Lower leg skin (tissue), 4 donors: ENCODE results near the gene KLHL7. TPM values are rescaled to one million over a fixed set of nuclear protein-coding genes. Genes with fewer than 3 reads are reported as not detected.

Experiments used
- DNase-seq, 2 donors: peaks; one replicate each; pipeline ENCODE4 v3.0.0-alpha.2; 2019; ENCODE audit warnings: low spot score in 2 of 2
- H3K4me3 ChIP-seq: fragments of 200-600 bp; sonication (generic); 2 replicates; pipeline ENCODE4 v1.5.1; 2017; ENCODE audit warnings: mild to moderate bottlenecking, low read depth; ENCODE audit not compliant: poor library complexity, severe bottlenecking
- CTCF ChIP-seq, 3 donors: fragments of 450-650 bp; IDR thresholded peaks; one replicate each; pipeline ENCODE4 v1.5.1; 2016; ENCODE audit warnings: antibody characterized with exemption in 3 of 3, mild to moderate bottlenecking in 3 of 3, moderate library complexity in 2 of 3
- POLR2A ChIP-seq, 2 donors: fragments of 450-650 bp; IDR thresholded peaks; one replicate each; pipeline ENCODE4 v1.6.1; 2016 to 2017; ENCODE audit warnings: antibody characterized with exemption in 2 of 2, mild to moderate bottlenecking in 1 of 2, moderate library complexity in 1 of 2
- WGBS, 2 donors: methylation state at CpG; one replicate each; pipeline ENCODE4 v1.1.5; 2018; 5-methylcytosine and 5-hydroxymethylcytosine counted together
- intact Hi-C: fragments of 100-400 bp; cut with DNase I; formaldehyde crosslinking; loops from one replicate; pipeline ENCODE4 v1.15.0; 2023; ENCODE audit warnings: low total_unique reads
- total RNA-seq, 4 donors: library from RNA; depleted of rRNA; stranded (reverse); fragments of >200 nt; gene quantifications; one replicate each; pipeline ENCODE4 v1.1.0, GENCODE V29; 2016

The KLHL7 gene
- total RNA-seq, 4 donors from 2014 or later: 32.1 to 37.1 (median 34.4) TPM

DNA sequence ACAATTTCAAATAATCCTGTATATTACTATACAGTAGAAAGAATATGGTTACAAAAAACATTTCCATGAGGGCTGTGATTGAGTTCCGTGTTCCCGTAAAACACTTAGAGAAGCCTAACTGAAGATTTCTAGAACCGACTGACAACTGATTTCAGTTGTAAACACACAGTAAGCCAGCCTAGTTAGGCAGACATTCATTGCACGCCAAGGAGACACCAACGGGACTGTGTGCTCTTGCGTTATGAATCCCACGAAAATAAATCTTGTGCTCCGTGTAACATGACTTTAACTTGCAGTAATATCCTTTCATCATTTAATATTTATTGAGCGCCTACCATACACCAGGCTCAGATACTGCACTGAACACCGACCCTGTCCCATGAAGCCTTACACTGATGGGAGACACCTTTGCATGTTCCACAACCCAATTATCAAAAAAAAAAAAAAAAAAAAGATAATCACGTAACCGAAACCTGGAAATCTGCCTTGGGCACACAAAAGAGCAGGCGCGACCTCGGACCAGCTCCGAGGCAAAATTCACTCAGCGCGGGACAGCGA lies 420 bp upstream of the KLHL7 start:
- intact Hi-C loops: no loop called here
- TF ChIP-seq POLR2A (IDR thresholded peaks at IDR 0.05) (no peak), CTCF (IDR thresholded peaks at IDR 0.05) (no peak)
- peak overlapping the region; percentile 27 for H3K4me3 ChIP-seq
- 0 to 1% methylated on average over 19 of the region's 19 CpGs for WGBS, 2 donors
- no peak for DNase-seq

DNA sequence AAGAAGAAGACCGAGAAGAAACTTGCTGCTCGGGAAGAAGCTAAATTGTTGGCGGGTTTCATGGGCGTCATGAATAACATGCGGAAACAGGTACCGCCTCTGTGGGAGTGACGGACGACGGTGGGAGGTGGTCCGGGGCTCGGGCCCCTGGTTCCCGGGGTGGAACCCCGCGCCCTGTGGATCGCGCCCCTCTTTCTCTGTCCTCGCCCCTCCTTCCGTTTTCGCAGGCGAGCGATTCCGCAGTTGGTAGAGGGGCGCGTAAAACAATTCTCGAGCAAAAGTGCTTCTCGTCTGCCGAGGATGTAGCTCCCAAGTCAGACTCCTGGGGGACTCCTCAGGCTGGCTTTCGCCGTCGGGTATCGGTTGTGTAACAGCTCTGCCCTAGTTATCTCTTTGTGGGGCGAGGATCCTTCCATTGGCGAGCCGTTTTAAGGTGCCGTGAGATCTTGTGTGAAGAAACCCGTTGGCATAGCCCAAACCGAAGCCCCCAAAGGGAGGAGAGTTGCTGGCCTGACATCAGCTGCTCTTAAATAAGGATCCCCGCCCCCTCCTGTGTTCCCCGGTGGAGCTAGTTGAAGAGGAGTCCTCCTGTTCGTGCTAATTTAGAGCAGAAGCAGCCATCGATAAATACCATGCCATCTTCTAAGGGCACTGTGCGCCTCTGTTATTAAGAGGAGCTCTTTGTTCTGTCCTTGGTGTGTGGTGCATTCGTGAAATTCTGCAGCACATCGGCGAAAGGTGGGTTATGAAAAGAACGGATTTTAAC lies 655 bp downstream of the KLHL7 start:
- DNase-seq: peak; percentile 31 to 87
- intact Hi-C loops: no loop called here
- H3K4me3 ChIP-seq: peak overlapping the region; percentile 94
- TF ChIP-seq POLR2A (IDR thresholded peaks at IDR 0.05) (no peak), CTCF (IDR thresholded peaks at IDR 0.05) (no peak)
- WGBS, 2 donors: 0 to 1% methylated on average over 46 of the region's 46 CpGs

- whole genome bisulfite sequencing, 2 donors: 15 to 22% methylated on average over 9 of the region's 9 CpGs
- no peak for TF ChIP-seq POLR2A (IDR thresholded peaks at IDR 0.05)
- no peak for TF ChIP-seq CTCF (IDR thresholded peaks at IDR 0.05)
- DNase-seq: no peak
- intact Hi-C loops: no loop called here
- peak overlapping the region; percentile 94 for H3K4me3 ChIP-seq
Measured at GRCh38 chr7:23106823-23107663, 1.5 kb downstream of the KLHL7 start.

GRCh38 chr7:23107781-23108180 lies 2.2 kb downstream of the KLHL7 start:
- intact Hi-C loops: no loop called here
- TF ChIP-seq CTCF (IDR thresholded peaks at IDR 0.05): no peak
- no peak for TF ChIP-seq POLR2A (IDR thresholded peaks at IDR 0.05)
- no peak for DNase-seq
- no peak overlapping the region for H3K4me3 ChIP-seq
- 66 to 71% methylated on average over 2 of the region's 2 CpGs for WGBS, 2 donors

DNA sequence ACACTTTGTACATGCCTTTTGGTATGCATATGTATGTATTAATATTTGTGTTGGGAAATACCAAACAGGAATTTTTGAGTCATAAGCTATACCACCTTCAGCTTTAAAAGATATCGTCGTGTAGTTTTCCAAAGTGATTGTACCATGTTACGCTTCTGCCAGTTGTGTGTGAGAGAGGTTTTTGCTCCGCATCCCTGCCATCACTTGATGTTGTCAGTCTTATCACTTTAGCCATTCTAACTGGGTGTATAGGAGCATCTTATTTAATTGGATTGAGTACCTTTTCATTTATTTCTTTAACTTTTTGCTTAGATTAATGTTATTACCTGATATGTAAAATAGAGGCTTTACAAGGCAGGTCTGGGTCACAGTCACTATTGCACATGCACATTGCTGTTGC lies 3.4 kb downstream of the KLHL7 start:
- intact Hi-C loops: no loop called here
- WGBS, 2 donors: 93 to 94% methylated on average over 4 of the region's 4 CpGs
- no peak for TF ChIP-seq CTCF (IDR thresholded peaks at IDR 0.05)
- no peak for TF ChIP-seq POLR2A (IDR thresholded peaks at IDR 0.05)
- no peak for DNase-seq
- no peak overlapping the region for H3K4me3 ChIP-seq
